ENCODE measurements around the gene MRPL21.

DNA sequence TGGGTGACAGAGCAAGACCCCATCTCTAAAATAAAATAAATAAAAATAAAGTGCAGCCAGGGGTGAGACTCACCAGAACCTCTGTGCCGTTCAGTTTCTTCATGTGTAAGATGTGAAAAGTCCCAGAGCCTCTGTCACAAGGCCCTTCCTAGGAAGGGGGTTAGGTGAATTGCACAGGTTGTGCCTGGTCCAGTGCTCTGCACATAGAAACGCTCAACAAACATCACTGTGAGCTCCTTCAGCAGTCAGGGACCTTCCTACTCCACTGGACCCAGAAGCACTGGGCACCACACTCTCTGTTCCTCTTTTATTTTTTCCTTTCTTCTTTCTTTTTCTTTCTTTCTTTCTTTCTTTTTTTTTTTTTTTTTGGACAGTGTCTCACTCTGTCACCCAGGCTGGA, 22.3 kb downstream of the MRPL21 start:
- TF ChIP-seq, protein P1, sequence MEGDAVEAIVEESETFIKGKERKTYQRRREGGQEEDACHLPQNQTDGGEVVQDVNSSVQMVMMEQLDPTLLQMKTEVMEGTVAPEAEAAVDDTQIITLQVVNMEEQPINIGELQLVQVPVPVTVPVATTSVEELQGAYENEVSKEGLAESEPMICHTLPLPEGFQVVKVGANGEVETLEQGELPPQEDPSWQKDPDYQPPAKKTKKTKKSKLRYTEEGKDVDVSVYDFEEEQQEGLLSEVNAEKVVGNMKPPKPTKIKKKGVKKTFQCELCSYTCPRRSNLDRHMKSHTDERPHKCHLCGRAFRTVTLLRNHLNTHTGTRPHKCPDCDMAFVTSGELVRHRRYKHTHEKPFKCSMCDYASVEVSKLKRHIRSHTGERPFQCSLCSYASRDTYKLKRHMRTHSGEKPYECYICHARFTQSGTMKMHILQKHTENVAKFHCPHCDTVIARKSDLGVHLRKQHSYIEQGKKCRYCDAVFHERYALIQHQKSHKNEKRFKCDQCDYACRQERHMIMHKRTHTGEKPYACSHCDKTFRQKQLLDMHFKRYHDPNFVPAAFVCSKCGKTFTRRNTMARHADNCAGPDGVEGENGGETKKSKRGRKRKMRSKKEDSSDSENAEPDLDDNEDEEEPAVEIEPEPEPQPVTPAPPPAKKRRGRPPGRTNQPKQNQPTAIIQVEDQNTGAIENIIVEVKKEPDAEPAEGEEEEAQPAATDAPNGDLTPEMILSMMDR (IDR thresholded peaks at IDR 0.05; ENCODE audit: low read length), result no peak
- TF ChIP-seq EZH2 (IDR thresholded peaks at IDR 0.05; ENCODE audit: borderline replicate concordance, low read length), result no peak
